ENCODE results near the gene TOR4A.

The TOR4A gene

GRCh38 chr9:137277329-137278041 is at the start of gene TOR4A:
TOR4A (plus strand) TSS chr9:137277726; CDS start chr9:137278690, 964 bp downstream.
- no peak for DNase-seq (ENCODE audit: low read depth in 2 of 2)

DNA sequence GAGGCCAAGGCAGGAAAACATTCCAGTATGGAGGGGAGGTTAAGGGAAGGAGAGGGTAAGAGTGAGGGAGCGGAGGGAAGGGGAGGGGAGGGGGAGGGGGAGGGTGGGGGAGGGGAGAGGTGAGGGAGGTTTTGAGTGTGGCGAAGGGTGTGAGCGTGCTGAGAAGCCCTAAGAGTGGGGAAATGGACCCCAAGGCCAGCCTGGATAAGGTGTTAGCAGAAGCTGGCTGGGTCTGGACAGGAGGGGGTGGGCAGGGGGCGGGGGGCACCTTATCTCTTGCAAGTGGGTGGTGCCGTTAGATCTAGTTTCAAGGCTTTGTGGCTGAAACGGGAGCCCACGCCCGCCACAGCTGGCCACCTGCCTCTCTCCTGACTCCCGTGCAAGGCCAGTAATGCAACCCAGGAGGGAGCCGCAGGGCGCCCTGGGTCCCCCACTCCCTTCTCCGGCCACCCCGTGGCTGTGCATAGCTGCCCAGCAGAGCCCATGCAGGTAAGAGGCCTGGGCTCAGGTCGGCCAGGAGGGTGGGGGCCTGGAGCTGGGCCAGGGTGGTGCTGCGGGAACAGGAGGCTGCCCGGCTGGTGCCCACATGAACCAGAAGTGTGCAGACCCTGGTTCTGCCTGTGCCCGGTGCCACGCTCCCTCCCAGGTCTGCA is 49.5 kb upstream of the TOR4A start:
- DNase-seq (ENCODE audit: low read depth in 2 of 2) = no peak

DNA sequence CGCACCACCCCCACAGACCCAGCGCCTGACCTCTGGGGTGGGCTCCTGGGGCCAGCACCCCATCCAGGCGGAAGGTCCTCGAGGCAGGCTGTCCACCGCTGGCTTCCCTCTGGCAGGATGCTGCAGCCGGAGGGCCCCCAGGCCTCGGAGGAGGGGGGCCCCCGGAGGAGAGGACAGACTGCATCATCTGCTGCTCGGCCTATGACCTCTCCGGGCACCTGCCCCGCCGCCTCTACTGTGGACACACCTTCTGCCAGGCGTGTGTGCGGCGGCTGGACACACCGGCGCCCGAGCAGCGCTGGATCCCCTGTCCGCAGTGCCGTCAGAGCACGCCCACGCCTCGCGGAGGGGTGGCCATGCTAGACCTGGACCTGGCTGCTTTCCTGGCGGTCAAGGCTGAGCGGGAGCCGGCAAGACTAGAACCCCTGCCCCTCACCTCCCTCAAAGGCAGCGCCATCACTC is 49.0 kb upstream of the TOR4A start:
- DNase-seq (ENCODE audit: low read depth in 2 of 2) = no peak

DNA sequence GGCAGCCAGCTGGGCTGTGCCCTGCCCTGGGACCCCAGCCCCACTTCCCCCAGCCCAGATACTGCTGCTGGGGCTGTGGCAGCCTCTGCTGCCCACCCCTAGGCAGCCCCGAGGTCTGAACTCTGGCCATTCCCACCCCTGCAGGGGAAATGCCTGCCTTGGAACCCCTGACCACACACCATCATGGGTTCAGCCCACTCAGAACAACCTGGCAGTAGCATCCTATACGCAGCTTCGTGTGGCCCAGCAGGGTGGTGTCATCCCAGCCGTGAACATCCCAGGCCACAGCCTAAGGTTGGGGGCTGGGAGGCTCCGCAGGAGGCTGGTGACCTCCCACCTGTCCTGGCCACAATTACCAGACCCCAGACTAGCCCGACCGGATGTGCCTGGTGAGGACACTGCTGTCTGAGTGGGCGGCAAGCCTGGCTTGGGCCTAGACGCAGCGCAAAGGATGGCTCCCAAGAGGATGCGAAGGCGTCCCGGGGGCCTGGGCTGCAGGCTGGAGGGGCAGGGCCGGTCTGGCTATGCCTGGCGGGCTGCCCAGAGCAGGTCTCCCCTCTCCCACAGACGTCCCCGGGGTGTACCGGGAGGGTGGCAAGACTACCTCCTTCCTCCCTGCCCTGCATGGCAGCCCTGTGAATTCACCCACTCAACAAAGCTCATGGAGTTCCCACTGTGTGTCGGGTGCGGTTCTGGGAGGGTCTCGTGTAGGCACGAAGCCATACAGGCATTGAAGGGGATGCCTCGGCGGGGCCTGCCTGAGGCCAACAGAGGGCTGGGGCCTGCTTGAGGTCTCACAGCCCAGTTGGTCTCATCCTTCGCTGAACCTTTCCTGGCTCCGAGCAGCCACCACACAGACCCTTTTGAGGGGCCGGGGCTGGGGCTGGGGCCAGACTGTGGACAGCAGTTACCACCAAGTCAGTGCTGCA is 48.3 kb upstream of the TOR4A start:
- DNase-seq (ENCODE audit: low read depth in 2 of 2) = no peak

DNA sequence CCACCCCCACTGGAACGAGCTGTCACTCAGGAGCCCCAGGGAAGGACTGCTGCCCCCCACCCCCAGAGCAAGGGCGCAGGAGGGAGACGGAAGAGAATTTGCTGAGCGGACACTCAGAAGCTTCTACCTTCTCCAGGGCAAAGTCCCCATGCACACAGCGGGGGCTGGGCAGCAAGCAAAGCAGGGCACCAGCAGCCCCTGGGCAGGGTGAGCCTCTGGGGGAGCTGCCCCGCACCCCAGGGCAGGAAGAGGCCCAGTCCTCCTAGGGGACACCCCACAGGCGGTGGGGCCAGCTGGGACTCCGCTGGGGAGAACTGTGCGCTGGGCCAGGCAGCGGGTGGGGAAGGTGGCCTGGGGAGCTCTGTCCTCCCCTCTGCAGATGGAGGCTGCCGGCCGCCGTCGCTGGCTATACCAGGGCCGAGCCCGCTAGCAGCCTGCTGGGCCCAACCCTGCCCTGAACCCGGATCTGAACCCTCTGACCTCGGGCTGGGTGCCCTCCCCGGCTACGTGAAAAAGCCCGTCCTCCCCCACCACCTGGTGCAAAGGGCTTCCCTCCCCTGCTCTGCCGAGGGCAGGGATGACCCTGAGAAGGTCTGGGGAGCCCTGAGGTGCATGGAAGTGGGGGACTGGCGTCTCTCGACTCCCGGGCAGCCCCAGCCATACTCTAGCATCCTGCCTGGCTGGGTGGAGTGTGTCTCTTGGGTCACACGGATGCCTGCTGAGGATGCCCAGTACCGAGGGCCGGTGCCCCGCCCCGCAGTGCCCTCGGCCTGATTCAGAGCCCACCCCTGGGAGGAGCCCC is 47.4 kb upstream of the TOR4A start:
- no peak for DNase-seq (ENCODE audit: low read depth in 2 of 2)

GRCh38 chr9:137230705-137231371 is 46.7 kb upstream of the TOR4A start, which contains the start of gene SLC34A3:
SLC34A3 (plus strand) TSS chr9:137230901; CDS start chr9:137231703, 802 bp downstream.
- no peak for DNase-seq (ENCODE audit: low read depth in 2 of 2)

DNA sequence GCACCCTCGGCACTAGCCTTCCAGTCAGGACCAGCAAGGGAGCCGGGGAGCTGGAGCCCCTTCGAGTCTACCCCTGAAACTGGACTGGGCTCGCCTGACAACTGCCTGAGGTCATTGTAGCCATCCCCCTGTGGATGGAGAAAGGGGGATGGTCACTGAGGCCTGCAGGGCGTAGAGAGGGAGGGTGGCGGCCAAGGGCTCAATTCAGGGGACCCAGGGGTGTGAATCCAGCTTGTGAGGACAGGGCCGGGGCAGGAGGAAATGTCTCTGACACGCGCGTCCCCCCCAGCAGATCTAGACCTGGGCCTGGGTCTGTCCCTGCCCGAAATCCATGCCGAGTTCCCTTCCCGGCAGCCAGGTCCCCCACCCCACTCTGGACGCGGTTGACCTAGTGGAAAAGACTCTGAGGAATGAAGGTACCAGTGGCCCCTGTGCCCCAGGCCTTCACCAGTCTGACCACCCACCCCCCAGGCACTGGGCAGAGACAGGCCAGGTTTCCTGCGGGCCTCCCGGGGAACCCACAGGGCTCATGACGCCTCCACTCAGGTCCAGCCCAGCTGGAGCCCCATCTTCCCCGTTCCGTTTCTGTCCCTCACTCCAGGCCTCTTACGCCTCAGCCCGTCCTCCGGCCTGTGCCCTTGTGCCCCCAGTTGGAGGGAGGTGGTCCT is 46.0 kb upstream of the TOR4A start:
- DNase-seq (ENCODE audit: low read depth in 2 of 2) = no peak

DNA sequence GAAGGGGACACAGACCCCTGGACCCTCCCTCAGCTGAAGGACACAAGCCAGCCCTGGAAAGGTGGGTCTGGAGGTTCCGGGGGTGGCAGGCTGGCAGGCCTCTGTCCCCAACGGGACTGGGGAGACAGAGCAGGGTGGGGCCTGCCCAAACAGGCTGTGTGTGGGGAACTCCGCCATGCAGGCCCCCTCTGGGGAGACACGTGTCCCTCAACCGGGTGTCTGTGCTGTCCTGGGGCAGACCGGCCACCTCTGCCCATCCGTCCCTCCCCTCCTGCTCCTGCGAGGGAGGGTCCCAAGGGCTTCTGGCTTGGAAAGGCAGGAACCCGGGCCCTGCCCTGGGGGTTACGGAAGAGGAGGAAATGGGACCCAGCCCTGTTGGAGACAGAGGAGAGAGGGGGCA is 45.4 kb upstream of the TOR4A start:
- DNase-seq (ENCODE audit: low read depth in 2 of 2) = no peak

DNA sequence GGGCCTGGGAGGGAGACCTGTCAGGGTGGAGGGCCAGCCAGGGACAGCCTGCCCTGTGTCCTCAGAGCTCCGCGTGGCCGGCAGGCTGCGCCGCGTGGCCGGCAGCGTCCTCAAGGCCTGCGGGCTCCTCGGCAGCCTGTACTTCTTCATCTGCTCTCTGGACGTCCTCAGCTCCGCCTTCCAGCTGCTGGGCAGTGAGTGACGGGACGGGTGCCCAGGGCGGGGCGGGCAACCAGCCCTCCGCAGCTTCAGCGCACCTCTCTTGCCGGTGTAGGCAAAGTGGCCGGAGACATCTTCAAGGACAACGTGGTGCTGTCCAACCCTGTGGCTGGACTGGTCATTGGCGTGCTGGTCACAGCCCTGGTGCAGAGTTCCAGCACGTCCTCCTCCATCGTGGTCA is 45.0 kb upstream of the TOR4A start:
- DNase-seq (ENCODE audit: low read depth in 2 of 2) = no peak

DNA sequence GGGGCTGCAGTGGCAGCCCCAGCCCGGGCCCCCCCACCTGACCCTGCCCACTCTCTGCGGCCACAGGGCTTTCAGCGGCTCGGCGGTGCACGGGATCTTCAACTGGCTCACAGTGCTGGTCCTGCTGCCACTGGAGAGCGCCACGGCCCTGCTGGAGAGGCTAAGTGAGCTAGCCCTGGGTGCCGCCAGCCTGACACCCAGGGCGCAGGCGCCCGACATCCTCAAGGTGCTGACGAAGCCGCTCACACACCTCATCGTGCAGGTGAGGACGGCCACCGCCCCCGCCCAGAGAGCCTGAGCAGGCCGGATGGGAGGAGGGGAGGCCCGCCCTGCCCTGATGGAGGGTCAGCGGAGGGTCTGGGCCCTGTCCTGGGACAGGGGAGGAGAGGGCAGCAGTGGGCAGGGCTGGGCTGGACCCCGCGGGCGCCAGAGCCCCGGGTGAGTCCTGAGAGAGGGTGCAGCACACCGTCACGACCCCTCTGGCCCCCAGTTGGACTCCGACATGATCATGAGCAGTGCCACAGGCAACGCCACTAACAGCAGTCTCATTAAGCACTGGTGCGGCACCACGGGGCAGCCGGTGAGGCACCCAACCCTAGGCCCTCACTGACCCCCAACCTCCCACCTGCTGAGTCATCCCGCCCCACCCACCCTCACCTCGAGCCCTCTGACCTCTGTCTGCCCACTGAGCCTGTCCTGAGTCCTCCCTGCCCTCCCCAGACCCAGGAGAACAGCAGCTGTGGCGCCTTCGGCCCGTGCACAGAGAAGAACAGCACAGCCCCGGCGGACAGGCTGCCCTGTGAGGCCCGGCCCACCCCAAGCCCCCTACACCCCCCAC is 44.2 kb upstream of the TOR4A start:
- no peak for DNase-seq (ENCODE audit: low read depth in 2 of 2)

GRCh38 chr9:137234055-137234697 is 43.4 kb upstream of the TOR4A start:
- no peak for DNase-seq (ENCODE audit: low read depth in 2 of 2)

DNA sequence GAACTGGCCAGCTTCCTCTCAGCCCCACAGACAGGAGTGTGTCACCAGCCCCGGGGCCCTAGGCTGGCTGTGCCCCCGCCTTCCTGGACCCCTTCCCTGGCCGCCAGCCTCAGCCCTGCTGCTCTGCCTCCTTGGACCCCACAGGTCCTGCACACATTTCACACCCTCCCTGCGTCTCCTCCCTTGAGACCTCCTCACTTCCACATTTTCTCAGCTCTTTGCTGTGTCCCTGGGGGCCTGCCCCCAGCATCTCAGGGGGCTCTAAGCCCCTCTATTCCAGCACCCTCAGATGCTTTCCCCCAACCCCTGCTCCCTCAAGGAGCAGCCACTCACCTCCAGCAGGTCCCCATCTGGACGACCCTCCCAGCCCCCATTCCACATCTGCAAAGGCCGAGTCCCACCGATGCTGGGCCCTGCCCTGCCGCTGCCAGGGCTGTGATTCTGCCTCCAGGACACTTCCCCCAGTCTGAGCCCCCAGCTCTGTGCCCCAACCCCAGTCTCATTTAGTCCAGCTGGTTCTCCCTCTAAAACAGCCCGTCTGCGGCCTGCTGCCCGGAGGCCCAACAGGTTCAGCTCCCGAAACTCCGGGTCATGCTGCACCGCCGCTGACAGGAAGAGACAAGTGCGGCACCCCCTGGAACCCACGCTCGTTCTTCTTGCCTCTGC is 42.6 kb upstream of the TOR4A start:
- DNase-seq (ENCODE audit: low read depth in 2 of 2) = no peak

DNA sequence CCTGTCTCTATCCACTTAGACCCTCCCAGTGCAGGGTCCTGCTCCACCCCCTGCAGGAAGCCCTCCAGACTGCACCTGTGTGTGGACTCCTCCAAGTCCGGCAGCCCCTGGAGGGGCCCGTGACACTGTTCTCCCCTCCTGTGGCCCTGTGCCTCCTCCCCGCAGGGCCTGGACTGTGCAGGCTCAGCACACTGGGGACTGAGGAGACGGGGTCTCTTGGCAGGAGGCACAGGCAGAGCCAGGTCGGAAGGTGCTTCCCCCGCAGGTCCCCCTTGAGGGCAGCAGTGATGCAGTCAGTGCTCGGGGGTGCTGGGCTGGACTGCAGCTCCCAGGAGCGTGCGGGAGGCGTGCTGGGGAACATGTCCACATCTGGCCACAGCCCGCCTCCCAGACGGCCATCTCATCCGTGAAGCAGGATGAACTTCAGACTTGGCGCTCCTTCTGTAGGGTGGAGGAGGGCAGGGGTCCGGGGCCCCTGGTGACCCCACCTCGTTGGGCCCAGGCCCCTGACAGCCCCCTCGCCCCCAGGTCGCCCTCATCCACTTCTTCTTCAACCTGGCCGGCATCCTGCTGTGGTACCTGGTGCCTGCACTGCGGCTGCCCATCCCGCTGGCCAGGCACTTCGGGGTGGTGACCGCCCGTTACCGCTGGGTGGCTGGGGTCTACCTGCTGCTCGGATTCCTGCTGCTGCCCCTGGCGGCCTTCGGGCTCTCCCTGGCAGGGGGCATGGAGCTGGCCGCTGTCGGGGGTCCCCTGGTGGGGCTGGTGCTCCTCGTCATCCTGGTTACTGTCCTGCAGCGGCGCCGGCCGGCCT is 41.9 kb upstream of the TOR4A start:
- no peak for DNase-seq (ENCODE audit: low read depth in 2 of 2)

GRCh38 chr9:137236238-137236935 is 41.1 kb upstream of the TOR4A start:
- peak; percentile 74 to 80 for DNase-seq (ENCODE audit: low read depth in 2 of 2)

GRCh38 chr9:137236936-137237421 is 40.5 kb upstream of the TOR4A start:
- no peak for DNase-seq (ENCODE audit: low read depth in 2 of 2)

All from stimulated activated CD8-positive, alpha-beta memory T cell treated with anti-CD3 and anti-CD28 coated beads, Interleukin-15, amount 100 ng/mL, for 4 hours (primary cell).